Smooth muscle cell (in vitro differentiated cells): Measurements from ENCODE around the gene ATAD5. TPM values are rescaled to one million over a fixed set of nuclear protein-coding genes. Genes with fewer than 3 reads are reported as not detected.

ENCODE experiments used
- DNase-seq: peaks from one replicate; lab custom pipeline; 2025; ENCODE audit not compliant: unreplicated experiment; lab: John Stamatoyannopoulos, UW
- H2AFZ ChIP-seq: fragments of 200-600 bp; sonication (generic); 2 replicates; pipeline ENCODE4 v1.6.0; 2016; ENCODE audit warnings: antibody characterized with exemption, low read depth, mild to moderate bottlenecking
- H3F3A ChIP-seq: fragments of 200-600 bp; sonication (generic); 2 replicates; pipeline ENCODE4 v1.6.0; 2017; ENCODE audit warnings: antibody characterized with exemption, low read depth
- H3K27ac ChIP-seq: fragments of 200-600 bp; sonication (generic); 2 replicates; pipeline ENCODE4 v1.5.1; 2016; ENCODE audit warnings: low read depth, mild to moderate bottlenecking
- H3K27me3 ChIP-seq: fragments of 200-600 bp; sonication (generic); 2 replicates; pipeline ENCODE4 v1.6.1; 2016; ENCODE audit warnings: low read depth, mild to moderate bottlenecking
- H3K36me3 ChIP-seq: fragments of 200-600 bp; sonication (generic); 2 replicates; pipeline ENCODE4 v1.5.1; 2016; ENCODE audit warnings: low read depth
- H3K4me1 ChIP-seq: fragments of 200-600 bp; sonication (generic); 2 replicates; pipeline ENCODE4 v1.5.1; 2016; ENCODE audit warnings: low read depth
- H3K4me2 ChIP-seq: fragments of 200-600 bp; sonication (generic); 2 replicates; pipeline ENCODE4 v1.6.0; 2016; ENCODE audit warnings: mild to moderate bottlenecking
- H3K4me3 ChIP-seq: fragments of 200-600 bp; sonication (generic); 2 replicates; pipeline ENCODE4 v1.5.1; 2016; ENCODE audit warnings: mild to moderate bottlenecking
- H3K79me2 ChIP-seq: fragments of 200-600 bp; sonication (generic); 2 replicates; pipeline ENCODE4 v1.6.0; 2016; ENCODE audit warnings: low read depth, mild to moderate bottlenecking
- H3K9ac ChIP-seq: fragments of 200-600 bp; sonication (generic); 2 replicates; pipeline ENCODE4 v1.6.0; 2016; ENCODE audit warnings: low read depth
- H3K9me3 ChIP-seq: fragments of 200-600 bp; sonication (generic); replicated peaks from 2 replicates; pipeline ENCODE4 v1.5.1; 2016; ENCODE audit warnings: low read depth
- H4K20me1 ChIP-seq: fragments of 200-600 bp; sonication (generic); 2 replicates; pipeline ENCODE4 v1.6.0; 2016; ENCODE audit warnings: low read depth
- WGBS: methylation state at CpG from one replicate; pipeline ENCODE4 v1.1.7; 2016; ENCODE audit warnings: low lambda C conversion rate; 5-methylcytosine and 5-hydroxymethylcytosine counted together
- polyA plus RNA-seq: library from polyadenylated mRNA; unstranded; fragments of >200 nt; fragmentation: Nextera tagmentation; extraction: Ambion mirVana; gene quantifications from 2 replicates; pipeline ENCODE4 v1.2.1, GENCODE V29; 2016
- total RNA-seq: library from RNA; depleted of rRNA; stranded (reverse); fragments of >200 nt; gene quantifications from 2 replicates; pipeline ENCODE4 v1.2.3, GENCODE V29; 2014
- TF ChIP-seq, protein P1 (sequence below): fragments of 200-600 bp; sonication (generic); IDR thresholded peaks from 2 replicates; pipeline ENCODE4 v1.5.1; 2017; ENCODE audit warnings: borderline replicate concordance, mild to moderate bottlenecking, antibody characterized with exemption; ENCODE audit not compliant: insufficient read depth, poor library complexity, severe bottlenecking

The ATAD5 gene
- total and polyA plus RNA-seq, 2 experiments from 2014 or later = 2.1 to 4.7 TPM

DNA sequence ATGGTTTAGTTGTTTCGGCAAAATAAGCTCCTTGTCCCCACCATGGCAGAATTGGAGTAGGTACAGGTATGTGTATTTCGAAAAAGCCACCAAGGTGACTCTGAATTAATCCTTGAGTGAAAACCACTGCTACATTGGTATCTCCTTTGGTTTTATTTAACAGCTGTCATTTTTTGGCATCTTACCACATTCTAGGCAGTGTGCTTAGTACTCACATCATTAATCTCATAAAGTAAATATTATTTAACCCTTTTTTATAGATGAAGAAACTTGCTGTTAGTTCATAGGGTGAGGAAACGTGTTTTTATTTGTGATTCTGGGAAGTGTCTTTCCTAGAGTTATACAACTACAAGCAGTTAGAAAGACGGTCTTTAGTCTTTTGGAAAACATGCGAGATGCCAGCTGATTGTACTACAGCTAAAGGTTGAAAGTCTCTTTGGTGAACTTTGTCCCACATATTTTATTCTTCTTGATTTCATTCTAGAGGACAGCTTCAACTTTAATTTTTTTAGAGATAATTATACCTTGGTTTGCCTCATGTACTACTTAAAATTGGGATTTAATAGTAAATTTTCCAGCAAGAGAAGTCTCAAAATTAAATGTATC is 6.5 kb downstream of the ATAD5 start:
- Histone ChIP-seq H3K9me3 (no peaks in the 10 kb centered on the region), H3K79me2 (peaks cover 4% of the 10 kb centered on the region), H3K4me3 (no peak overlapping the region), H3K4me1 (peaks cover 2% of the 10 kb centered on the region), H3K36me3 (no peaks in the 10 kb centered on the region), H4K20me1 (no peaks in the 10 kb centered on the region), H3K27ac (no peak overlapping the region), H2AFZ (no peak overlapping the region), H3K27me3 (no peaks in the 10 kb centered on the region), H3K9ac (no peak overlapping the region), H3K4me2 (no peak overlapping the region), H3F3A (no peaks in the 10 kb centered on the region)
- 98% methylated on average over 5 of the region's 5 CpGs for WGBS
- DNase-seq = no peak
- TF ChIP-seq, protein P1, sequence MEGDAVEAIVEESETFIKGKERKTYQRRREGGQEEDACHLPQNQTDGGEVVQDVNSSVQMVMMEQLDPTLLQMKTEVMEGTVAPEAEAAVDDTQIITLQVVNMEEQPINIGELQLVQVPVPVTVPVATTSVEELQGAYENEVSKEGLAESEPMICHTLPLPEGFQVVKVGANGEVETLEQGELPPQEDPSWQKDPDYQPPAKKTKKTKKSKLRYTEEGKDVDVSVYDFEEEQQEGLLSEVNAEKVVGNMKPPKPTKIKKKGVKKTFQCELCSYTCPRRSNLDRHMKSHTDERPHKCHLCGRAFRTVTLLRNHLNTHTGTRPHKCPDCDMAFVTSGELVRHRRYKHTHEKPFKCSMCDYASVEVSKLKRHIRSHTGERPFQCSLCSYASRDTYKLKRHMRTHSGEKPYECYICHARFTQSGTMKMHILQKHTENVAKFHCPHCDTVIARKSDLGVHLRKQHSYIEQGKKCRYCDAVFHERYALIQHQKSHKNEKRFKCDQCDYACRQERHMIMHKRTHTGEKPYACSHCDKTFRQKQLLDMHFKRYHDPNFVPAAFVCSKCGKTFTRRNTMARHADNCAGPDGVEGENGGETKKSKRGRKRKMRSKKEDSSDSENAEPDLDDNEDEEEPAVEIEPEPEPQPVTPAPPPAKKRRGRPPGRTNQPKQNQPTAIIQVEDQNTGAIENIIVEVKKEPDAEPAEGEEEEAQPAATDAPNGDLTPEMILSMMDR = no peak

DNA sequence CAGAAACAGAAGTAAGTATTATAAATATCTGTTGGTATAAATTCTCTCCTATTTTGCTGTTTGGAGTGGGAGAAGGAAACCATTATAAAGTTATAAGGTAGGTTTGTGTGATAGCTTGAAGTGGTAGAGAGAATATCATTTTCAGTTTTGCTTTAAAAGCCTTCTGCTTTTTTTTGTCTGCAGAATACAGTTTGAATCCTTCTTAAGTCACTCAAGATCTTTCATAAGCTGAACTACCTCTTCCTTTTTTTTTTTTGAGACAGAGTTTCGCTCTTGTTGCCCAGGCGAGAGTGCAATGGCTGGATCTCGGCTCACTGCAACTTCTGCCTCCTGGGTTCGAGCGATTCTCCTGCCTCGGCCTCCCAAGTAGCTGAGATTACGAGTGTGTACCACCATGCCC is 9.0 kb downstream of the ATAD5 start:
- WGBS = 97% methylated on average over 7 of the region's 7 CpGs
- TF ChIP-seq, protein P1 = no peak
- Histone ChIP-seq H4K20me1 (no peaks in the 10 kb centered on the region), H3K36me3 (no peaks in the 10 kb centered on the region), H3K27ac (no peak overlapping the region), H2AFZ (no peak overlapping the region), H3F3A (no peaks in the 10 kb centered on the region), H3K27me3 (no peaks in the 10 kb centered on the region), H3K9ac (no peak overlapping the region), H3K79me2 (no peaks in the 10 kb centered on the region), H3K4me2 (no peak overlapping the region), H3K4me1 (no peaks in the 10 kb centered on the region), H3K4me3 (no peak overlapping the region), H3K9me3 (no peaks in the 10 kb centered on the region)
- DNase-seq = no peak

DNA sequence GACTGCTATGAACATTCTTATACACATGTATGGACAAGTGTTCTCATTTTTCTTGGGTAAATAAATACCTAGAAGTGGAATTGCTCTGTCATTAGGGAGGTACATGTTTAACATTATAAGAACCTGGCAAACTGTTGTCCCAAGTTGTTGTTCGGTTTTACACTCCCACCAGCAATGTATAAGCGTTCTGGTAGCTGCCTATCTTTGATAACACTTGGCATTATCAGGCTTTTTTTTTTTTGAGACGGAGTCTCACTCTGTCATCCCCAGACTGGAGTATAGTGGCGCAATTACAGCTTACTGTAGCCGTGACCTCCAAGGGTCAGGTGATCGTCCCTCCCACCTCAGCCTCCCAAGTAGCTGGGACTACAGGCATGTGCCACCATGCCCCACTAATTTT is 16.3 kb downstream of the ATAD5 start:
- Histone ChIP-seq H3K9ac (no peak overlapping the region), H3K4me2 (no peak overlapping the region), H3K27me3 (no peaks in the 10 kb centered on the region), H4K20me1 (no peaks in the 10 kb centered on the region), H3K4me3 (no peak overlapping the region), H2AFZ (no peak overlapping the region), H3K4me1 (no peaks in the 10 kb centered on the region), H3K36me3 (no peaks in the 10 kb centered on the region), H3K27ac (no peak overlapping the region), H3K79me2 (no peaks in the 10 kb centered on the region), H3K9me3 (no peaks in the 10 kb centered on the region), H3F3A (no peaks in the 10 kb centered on the region)
- 96% methylated on average over 6 of the region's 6 CpGs for WGBS
- no peak for DNase-seq
- TF ChIP-seq, protein P1 = no peak

DNA sequence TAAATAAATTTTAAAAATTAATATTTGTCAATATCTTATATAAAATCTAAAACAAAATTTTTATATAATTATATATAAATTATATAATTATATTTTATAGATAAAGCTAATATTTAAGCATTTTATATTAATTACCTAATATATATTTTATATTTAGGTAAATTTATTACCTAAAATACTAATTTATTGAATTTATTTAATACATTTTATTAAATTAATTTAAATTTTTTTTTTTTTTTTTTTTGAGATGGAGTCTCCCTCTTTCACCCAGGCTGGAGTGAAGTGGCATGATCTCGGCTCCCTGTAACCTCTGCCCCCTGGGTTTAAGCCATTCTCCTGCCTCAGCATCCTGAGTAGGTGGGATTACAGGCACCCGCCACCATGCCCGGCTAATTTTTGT is 22.4 kb downstream of the ATAD5 start:
- H3K79me2 ChIP-seq = no peaks in the 10 kb centered on the region
- no peak overlapping the region for H3K9ac ChIP-seq
- H3K4me1 ChIP-seq = no peaks in the 10 kb centered on the region
- H4K20me1 ChIP-seq = no peaks in the 10 kb centered on the region
- H3K27ac ChIP-seq = no peak overlapping the region
- H3K4me2 ChIP-seq = no peak overlapping the region
- no peak overlapping the region for H2AFZ ChIP-seq
- no peak for DNase-seq
- WGBS = 95% methylated on average over 3 of the region's 3 CpGs
- no peaks in the 10 kb centered on the region for H3F3A ChIP-seq
- H3K36me3 ChIP-seq = no peaks in the 10 kb centered on the region
- no peaks in the 10 kb centered on the region for H3K27me3 ChIP-seq
- TF ChIP-seq, protein P1 = no peak
- H3K9me3 ChIP-seq = no peaks in the 10 kb centered on the region
- H3K4me3 ChIP-seq = no peak overlapping the region
